ENCODE results near the gene BUD31. TPM values are rescaled to one million over a fixed set of nuclear protein-coding genes. Genes with fewer than 3 reads are reported as not detected.

The BUD31 gene
- total and polyA plus RNA-seq, 10 of the 15 experiments (the other 5 are each of a cell fraction or from before 2014, with no cell fraction given), result 74.2 to 317 (median 130) TPM

GRCh38 chr7:99449326-99449725 lies 40.6 kb downstream of the BUD31 start:
- WGBS (ENCODE audit: insufficient coverage, insufficient replicate concordance, low lambda C conversion rate, missing lambda C conversion rate), result 97% methylated on average over 5 of the region's 5 CpGs
- FAIRE-seq (no peak), DNase-seq (ENCODE audit: low read depth, low spot score) (no peak), ATAC-seq (no peak)
- H3K27me3 ChIP-seq (replicated peaks in 1 of 2; ENCODE audit: control insufficient read depth in 2 of 2, insufficient read depth in 2 of 2, low read length in 1 of 2), result no peaks in the 10 kb centered on the region
- no peaks in the 10 kb centered on the region for H3K9me3 ChIP-seq (replicated peaks; ENCODE audit: control insufficient read depth, insufficient read depth, low read length)
- intact Hi-C loops (cut with micrococcal nuclease; ENCODE audit: unreplicated experiment) (no loop called here), in situ Hi-C loops (cut with MboI) (no loop called here)
- peaks cover 36 to 44% of the 10 kb centered on the region in 2 experiments for H3K36me3 ChIP-seq (ENCODE audit: control insufficient read depth in 2 of 2, insufficient read depth in 2 of 2, low read length in 1 of 2)
- no peak overlapping the region for H3K9ac ChIP-seq (ENCODE audit: control insufficient read depth, insufficient read depth, low read length)
- H4K20me1 ChIP-seq (ENCODE audit: control insufficient read depth, insufficient read depth), result no peaks in the 10 kb centered on the region
- no peak overlapping the region for H2AFZ ChIP-seq (ENCODE audit: control insufficient read depth, low read depth, low read length)
- no TSS peak for BruUV-seq (replicated peaks)
- CTCF ChIA-PET, result interaction anchor here (0.8 kb wide), 1 partner anchor 16 kb away, joined by 3 read pairs; no protein-coding TSS in a partner anchor
- POLR2A ChIA-PET, result no interaction called here
- no peak overlapping the region for H3K4me2 ChIP-seq (ENCODE audit: control insufficient read depth, insufficient read depth)
- H3K4me3 ChIP-seq, result no peak overlapping the region
- H3K4me1 ChIP-seq (ENCODE audit: control insufficient read depth, insufficient read depth, low read length), result no peaks in the 10 kb centered on the region
- no peak overlapping the region for H3K27ac ChIP-seq (ENCODE audit: control insufficient read depth, insufficient read depth)
- RAD21 ChIA-PET (ENCODE audit: unreplicated experiment), result no interaction called here
- SMC1A ChIA-PET (ENCODE audit: uncharacterized antibody, unreplicated experiment), result no interaction called here
- no peaks in the 10 kb centered on the region for H3K79me2 ChIP-seq (ENCODE audit: control insufficient read depth, insufficient read depth, low read length)
- TF ChIP-seq ASH2L (IDR thresholded peaks at IDR 0.05; ENCODE audit: borderline replicate concordance, low read depth) (no peak), MTA2 (IDR thresholded peaks at IDR 0.05; ENCODE audit: low read depth) (no peak), CEBPB (IDR thresholded peaks at IDR 0.05; ENCODE audit: borderline replicate concordance in 1 of 2, low read depth in 2 of 2, low read length in 2 of 2) (no peak), ZNF622 (IDR thresholded peaks at IDR 0.05) (no peak), RB1 (IDR thresholded peaks at IDR 0.05; ENCODE audit: borderline replicate concordance) (no peak), REST (IDR thresholded peaks at IDR 0.05; ENCODE audit: low read depth, low read length) (no peak), IRF3 (IDR thresholded peaks at IDR 0.05) (no peak), NRF1 (conservative IDR thresholded peaks at IDR 0.05; ENCODE audit: low read depth, low read length) (no peak), ETV6 (conservative IDR thresholded peaks at IDR 0.05 in 1 of 2, IDR thresholded peaks at IDR 0.05 in 1 of 2; ENCODE audit: borderline replicate concordance in 1 of 2, low read depth in 1 of 2) (no peak), SMAD5 (IDR thresholded peaks at IDR 0.05; ENCODE audit: low read depth) (no peak), SMC3 (IDR thresholded peaks at IDR 0.05; ENCODE audit: borderline replicate concordance, low read length) (no peak), GABPA (IDR thresholded peaks at IDR 0.05; ENCODE audit: low read depth) (no peak), SMAD1 (IDR thresholded peaks at IDR 0.05; ENCODE audit: low read depth, partially characterized antibody) (no peak), RELB (IDR thresholded peaks at IDR 0.05; ENCODE audit: low read depth) (no peak), ZNF274 (IDR thresholded peaks at IDR 0.05; ENCODE audit: insufficient read depth, insufficient read length) (no peak), ATF7 (IDR thresholded peaks at IDR 0.05; ENCODE audit: low read depth) (no peak), SMARCA5 (IDR thresholded peaks at IDR 0.05) (no peak)
